Measurements from ENCODE around the gene FRAS1.

DNA sequence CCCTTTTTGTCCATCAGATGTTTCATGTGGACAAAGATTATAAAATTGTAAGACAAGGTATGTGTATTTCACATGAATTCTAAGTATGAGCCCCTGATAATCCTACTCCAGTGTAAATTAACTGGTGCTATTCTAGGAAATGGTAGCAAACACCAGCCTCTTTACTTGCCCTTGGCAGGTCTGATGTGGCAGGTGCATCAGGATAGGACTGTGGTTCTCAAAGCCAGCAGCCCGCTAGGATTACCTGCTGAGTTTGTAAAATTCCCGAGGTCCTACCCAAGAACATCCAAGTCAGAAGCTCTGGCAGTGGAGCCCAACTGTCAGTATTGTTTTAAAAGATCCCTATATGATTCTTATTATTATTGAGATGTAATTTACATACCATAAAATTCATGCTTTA is 320.4 kb downstream of the FRAS1 start:
- TF ChIP-seq, protein P1, sequence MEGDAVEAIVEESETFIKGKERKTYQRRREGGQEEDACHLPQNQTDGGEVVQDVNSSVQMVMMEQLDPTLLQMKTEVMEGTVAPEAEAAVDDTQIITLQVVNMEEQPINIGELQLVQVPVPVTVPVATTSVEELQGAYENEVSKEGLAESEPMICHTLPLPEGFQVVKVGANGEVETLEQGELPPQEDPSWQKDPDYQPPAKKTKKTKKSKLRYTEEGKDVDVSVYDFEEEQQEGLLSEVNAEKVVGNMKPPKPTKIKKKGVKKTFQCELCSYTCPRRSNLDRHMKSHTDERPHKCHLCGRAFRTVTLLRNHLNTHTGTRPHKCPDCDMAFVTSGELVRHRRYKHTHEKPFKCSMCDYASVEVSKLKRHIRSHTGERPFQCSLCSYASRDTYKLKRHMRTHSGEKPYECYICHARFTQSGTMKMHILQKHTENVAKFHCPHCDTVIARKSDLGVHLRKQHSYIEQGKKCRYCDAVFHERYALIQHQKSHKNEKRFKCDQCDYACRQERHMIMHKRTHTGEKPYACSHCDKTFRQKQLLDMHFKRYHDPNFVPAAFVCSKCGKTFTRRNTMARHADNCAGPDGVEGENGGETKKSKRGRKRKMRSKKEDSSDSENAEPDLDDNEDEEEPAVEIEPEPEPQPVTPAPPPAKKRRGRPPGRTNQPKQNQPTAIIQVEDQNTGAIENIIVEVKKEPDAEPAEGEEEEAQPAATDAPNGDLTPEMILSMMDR (conservative IDR thresholded peaks at IDR 0.05; ENCODE audit: low read depth, low read length), result no peak
- no peak for TF ChIP-seq EZH2phosphoT487 (IDR thresholded peaks at IDR 0.05; ENCODE audit: borderline replicate concordance, low read length)
- TF ChIP-seq EZH2 (IDR thresholded peaks at IDR 0.05; ENCODE audit: low read length, unreplicated experiment), result no peak

All from PC-3 (cell line).